ENCODE data around the gene LRRC7.
"Not testable (repeated sequence)": the region's sequence is repeated elsewhere in the genome, so short reads cannot be mapped to it uniquely, and the experiment has no call there.

The LRRC7 gene

DNA sequence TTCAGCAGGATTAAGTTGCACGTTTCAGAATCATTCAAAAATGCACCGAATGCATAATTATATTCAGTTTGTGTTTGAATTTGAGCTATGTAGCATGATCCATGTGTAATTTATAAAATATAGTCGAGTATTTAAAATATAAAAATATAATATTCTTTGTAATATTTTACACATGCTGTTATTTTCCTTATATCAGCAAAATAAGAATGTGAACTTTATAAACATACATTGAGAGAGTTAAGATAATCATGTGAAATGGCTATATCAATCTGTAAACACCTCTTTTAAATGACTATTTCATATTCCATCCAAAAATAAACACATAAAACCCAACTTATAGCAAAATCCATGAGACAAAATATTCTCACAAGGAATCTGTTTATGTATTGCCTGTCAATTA is 303.7 kb downstream of the LRRC7 start:
- no peak for DNase-seq (ENCODE audit: low read depth in 2 of 2)

DNA sequence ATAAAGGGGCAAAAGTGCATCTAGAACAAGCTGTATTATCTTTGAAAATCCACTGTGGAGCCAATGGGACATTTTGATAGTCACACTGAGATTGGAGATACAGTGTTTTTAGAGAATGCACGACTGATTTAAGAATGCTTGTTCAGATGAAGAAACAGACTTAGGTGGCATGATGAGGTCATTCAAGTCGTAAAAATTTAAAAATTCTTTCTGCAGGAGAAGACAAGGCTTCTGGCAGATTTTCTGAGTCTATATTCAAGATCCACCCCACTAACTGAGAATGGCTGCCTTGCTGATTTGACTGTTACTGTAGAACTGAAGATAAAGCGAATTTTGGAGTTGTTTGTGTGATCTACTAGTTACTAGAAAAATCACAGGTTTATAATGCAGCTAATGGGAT is 310.6 kb downstream of the LRRC7 start:
- DNase-seq (ENCODE audit: low read depth in 2 of 2) = no peak

- DNase-seq (ENCODE audit: low read depth in 2 of 2) = not testable (repeated sequence)
Observed at GRCh38 chr1:69888016-69888415, 320.3 kb downstream of the LRRC7 start.

DNA sequence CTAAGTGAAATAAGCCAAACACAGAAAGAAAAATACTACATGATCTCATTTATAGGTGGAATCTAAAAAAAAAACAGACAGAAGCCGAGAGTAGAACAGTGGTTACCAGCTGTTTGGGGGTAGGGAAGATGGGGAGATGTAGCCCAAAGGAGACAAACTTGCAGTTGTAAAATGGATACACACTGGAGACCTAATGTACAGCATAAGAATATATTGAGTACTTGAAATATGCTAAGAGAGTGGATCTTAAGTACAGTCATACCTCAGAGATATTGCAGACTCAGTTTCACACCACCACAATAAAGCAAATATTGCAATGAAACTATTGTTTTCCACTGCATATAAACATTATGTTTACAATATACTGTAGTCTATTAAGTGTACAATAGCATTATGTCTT is 320.9 kb downstream of the LRRC7 start:
- no peak for DNase-seq (ENCODE audit: low read depth in 2 of 2)

GRCh38 chr1:69898403-69898947 is 330.8 kb downstream of the LRRC7 start:
- no peak for DNase-seq (ENCODE audit: low read depth in 2 of 2)

GRCh38 chr1:69911301-69911801 is 343.6 kb downstream of the LRRC7 start:
- peak; percentile 66 to 67 for DNase-seq (ENCODE audit: low read depth in 2 of 2)

DNA sequence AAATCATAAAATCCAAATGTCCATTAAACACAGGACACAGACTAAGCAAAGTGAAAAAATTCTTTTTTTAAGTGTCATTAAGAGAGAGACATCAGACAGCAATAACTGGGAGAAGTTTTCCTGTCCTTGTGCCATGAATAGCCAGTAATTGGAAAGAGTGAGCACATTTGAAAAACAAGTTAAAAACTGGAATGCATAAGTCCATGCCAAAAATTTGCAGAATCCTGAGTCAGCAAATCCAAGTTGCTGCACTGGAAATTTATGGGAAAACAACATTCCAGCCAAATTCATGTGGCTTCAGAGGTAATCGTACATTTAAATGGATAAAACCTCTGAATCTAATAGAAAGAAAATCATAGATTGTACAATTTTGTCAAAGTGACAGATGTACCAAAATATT is 346.3 kb downstream of the LRRC7 start:
- peak; percentile 90 to 91 for DNase-seq (ENCODE audit: low read depth in 2 of 2)

GRCh38 chr1:69914976-69915765 is 347.4 kb downstream of the LRRC7 start:
- peak; percentile 36 to 55 for DNase-seq (ENCODE audit: low read depth in 2 of 2)

GRCh38 chr1:69919129-69919921 is 351.6 kb downstream of the LRRC7 start:
- no peak for DNase-seq (ENCODE audit: low read depth in 2 of 2)

DNA sequence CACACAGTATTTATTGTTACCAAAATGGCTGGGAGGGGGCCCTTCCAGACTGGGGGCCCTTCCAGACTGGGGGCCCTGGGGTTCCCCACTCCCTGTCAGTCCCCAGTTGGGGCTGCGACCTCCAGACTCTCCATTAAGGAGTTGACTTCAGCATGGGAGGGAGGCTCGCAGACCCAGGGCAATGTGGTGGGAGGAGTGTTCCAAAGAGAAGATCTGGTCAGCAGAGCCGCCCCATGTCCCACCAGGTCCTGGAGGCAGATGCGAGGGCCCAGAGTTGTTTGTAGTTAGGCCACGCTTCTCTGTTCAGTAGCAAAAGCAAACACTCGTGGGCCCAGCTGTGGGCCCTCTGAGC is 352.2 kb downstream of the LRRC7 start:
- DNase-seq (ENCODE audit: low read depth in 2 of 2) = no peak

GRCh38 chr1:69920426-69920825 is 352.7 kb downstream of the LRRC7 start:
- DNase-seq (ENCODE audit: low read depth in 2 of 2) = no peak

- no peak for DNase-seq (ENCODE audit: low read depth in 2 of 2)
Observed at GRCh38 chr1:69921486-69921885, 353.8 kb downstream of the LRRC7 start.

- not testable (repeated sequence) for DNase-seq (ENCODE audit: low read depth in 2 of 2)
Observed at GRCh38 chr1:69928234-69928633, 360.5 kb downstream of the LRRC7 start.

DNA sequence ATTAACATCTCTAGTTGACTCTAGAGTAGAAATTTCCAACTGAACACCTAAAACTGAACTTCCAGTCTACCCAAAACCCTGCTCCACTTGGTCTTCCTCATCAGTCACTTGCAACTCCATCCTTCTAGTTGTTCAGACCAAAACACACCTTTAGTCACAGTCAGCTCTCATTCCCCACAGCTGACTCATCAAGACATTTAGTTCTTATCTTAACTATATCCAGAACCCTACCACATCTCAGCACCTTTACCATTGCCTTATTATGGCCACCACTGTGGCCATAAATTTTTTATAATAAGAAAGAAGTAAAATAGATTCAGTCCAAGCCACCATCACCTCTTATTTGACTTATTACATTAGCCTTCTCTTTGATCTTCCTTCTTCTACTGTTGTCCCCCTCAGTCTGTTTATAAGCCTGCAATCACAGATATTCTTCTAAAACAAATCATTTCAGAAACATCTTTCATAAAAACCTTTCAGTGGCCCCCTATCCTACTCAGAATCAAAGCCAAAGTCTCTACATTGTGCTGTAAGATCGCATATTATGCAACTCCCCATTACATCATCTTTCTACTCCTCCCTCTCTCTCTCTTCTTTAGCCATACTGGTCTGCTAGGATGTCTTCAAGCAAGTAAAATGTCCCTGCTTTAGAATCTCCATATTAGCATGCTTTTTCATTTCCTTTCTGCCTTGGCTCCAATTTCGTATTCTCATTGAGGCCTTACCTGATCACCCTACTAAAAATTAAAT is 361.8 kb downstream of the LRRC7 start:
- DNase-seq (ENCODE audit: low read depth in 2 of 2) = no peak

- DNase-seq (ENCODE audit: low read depth in 2 of 2) = no peak
Observed at GRCh38 chr1:69930396-69930795, 362.7 kb downstream of the LRRC7 start.

GRCh38 chr1:69932760-69933159 is 365.0 kb downstream of the LRRC7 start:
- no peak for DNase-seq (ENCODE audit: low read depth in 2 of 2)

DNA sequence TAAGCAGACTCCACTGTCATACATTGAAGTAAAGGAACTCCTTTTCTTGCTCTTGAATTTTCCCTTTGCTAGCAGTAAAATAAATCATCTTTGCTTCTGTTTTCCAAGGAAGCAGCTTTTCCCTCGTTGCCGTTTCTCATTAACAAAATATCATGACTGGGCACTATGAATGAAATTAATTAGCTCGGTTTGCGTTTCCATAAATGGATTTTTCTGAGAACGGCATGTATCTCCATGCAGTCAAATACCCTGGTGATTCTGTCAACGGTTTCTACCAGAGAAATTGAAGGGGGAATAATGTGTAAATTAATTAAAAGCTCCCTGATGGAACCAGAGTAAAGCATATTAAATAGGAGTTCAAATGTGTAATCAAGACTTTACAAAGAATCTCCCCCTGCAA is 372.5 kb downstream of the LRRC7 start:
- DNase-seq (ENCODE audit: low read depth in 2 of 2) = no peak

GRCh38 chr1:69940816-69941215 is 373.1 kb downstream of the LRRC7 start:
- no peak for DNase-seq (ENCODE audit: low read depth in 2 of 2)

DNA sequence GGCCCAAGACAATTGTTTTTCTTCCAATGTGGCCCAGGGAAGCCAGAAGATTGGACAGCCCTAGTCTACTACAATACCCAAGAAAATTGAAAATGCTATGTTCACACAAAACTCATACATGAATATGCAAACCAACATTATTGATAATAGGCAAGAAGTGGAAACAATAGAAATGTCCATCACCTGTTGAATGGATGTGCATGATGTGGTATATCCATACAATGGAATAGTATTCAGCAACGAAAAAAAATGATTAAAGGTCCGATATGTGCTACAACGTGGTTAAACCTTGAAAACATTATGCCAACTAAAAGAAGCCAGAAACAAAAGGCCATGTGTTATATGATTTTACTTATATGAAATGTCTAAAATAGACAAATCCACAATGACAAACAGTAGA is 375.3 kb downstream of the LRRC7 start:
- no peak for DNase-seq (ENCODE audit: low read depth in 2 of 2)

DNA sequence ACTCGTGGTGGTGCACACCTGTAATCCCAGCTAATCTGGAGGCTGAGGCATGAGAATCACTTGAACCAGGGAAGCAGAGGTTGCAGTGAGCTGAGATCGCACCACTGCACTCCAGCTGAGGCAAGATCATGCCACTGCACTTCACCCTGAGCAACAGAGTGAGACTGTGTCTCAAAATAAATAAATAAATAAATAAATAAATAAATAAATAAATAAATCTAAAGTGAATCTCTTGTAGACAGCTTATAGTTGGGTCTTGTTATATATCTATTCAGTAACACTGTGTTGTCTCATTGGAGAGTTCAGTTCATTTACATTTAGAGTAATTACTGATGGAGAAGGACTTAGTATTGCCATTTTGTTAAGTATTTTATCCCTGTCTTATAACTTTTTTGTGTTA is 379.2 kb downstream of the LRRC7 start:
- no peak for DNase-seq (ENCODE audit: low read depth in 2 of 2)

- DNase-seq (ENCODE audit: low read depth in 2 of 2) = no peak
Observed at GRCh38 chr1:69947837-69948236, 380.1 kb downstream of the LRRC7 start.

GRCh38 chr1:69952676-69953075 is 385.0 kb downstream of the LRRC7 start:
- DNase-seq (ENCODE audit: low read depth in 2 of 2) = no peak
